ENCODE data around the gene MVK. TPM values are rescaled to one million over a fixed set of nuclear protein-coding genes. Genes with fewer than 3 reads are reported as not detected.

MVK gene
- total and polyA plus RNA-seq, 2 donors (not counting 1 experiment from before 2014, with no cell fraction given) = 18.8 to 22.1 TPM

- Histone ChIP-seq H3K79me2 (ENCODE audit: control insufficient read depth, insufficient read depth, low read length) (no peaks in the 10 kb centered on the region), H3K27ac (ENCODE audit: insufficient read depth, low read length) (no peak overlapping the region), H3K9ac (ENCODE audit: insufficient read depth, low read length) (no peak overlapping the region), H4K20me1 (ENCODE audit: control insufficient read depth, extremely low read depth, insufficient read depth, low read length) (no peaks in the 10 kb centered on the region), H2AFZ (ENCODE audit: low read length) (no peak overlapping the region), H3K36me3 (ENCODE audit: control insufficient read depth, insufficient read depth, low read length) (peaks cover 9% of the 10 kb centered on the region), H3K4me2 (ENCODE audit: extremely low read depth, insufficient read depth, low read length) (no peak overlapping the region), H3K4me1 (ENCODE audit: control insufficient read depth, extremely low read depth, insufficient read depth, low read length) (no peaks in the 10 kb centered on the region), H3K9me3 (ENCODE audit: control insufficient read depth, insufficient read depth, low read depth, low read length) (no peaks in the 10 kb centered on the region), H3K4me3 (replicated peaks in 1 of 4; ENCODE audit: control extremely low read depth in 1 of 4, insufficient read depth in 1 of 4, low read depth in 3 of 4, low read length in 4 of 4) (no peak overlapping the region), H3K27me3 (ENCODE audit: control insufficient read depth, insufficient read depth, low read length) (no peaks in the 10 kb centered on the region)
- DNase-seq (ENCODE audit: low read depth in 2 of 2) = no peak
- TF ChIP-seq CTCF (conservative IDR thresholded peaks at IDR 0.05 in 1 of 2, IDR thresholded peaks at IDR 0.05 in 1 of 2; ENCODE audit: low read depth in 1 of 2, low read length in 2 of 2) (no peak), EZH2 (IDR thresholded peaks at IDR 0.05; ENCODE audit: low read length, missing control alignments) (no peak)
Measured at GRCh38 chr12:109589691-109590245, 16.2 kb downstream of the MVK start.

GRCh38 chr12:109590566-109590965, 17.0 kb downstream of the MVK start:
- Histone ChIP-seq H3K36me3 (ENCODE audit: control insufficient read depth, insufficient read depth, low read length) (peaks cover 9% of the 10 kb centered on the region), H3K9me3 (ENCODE audit: control insufficient read depth, insufficient read depth, low read depth, low read length) (no peaks in the 10 kb centered on the region), H3K4me3 (replicated peaks in 1 of 4; ENCODE audit: control extremely low read depth in 1 of 4, insufficient read depth in 1 of 4, low read depth in 3 of 4, low read length in 4 of 4) (no peak overlapping the region), H2AFZ (ENCODE audit: low read length) (no peak overlapping the region), H3K27ac (ENCODE audit: insufficient read depth, low read length) (no peak overlapping the region), H3K27me3 (ENCODE audit: control insufficient read depth, insufficient read depth, low read length) (no peaks in the 10 kb centered on the region), H3K79me2 (ENCODE audit: control insufficient read depth, insufficient read depth, low read length) (no peaks in the 10 kb centered on the region), H3K9ac (ENCODE audit: insufficient read depth, low read length) (no peak overlapping the region), H3K4me2 (ENCODE audit: extremely low read depth, insufficient read depth, low read length) (no peak overlapping the region), H3K4me1 (ENCODE audit: control insufficient read depth, extremely low read depth, insufficient read depth, low read length) (no peaks in the 10 kb centered on the region), H4K20me1 (ENCODE audit: control insufficient read depth, extremely low read depth, insufficient read depth, low read length) (no peaks in the 10 kb centered on the region)
- no peak for DNase-seq (ENCODE audit: low read depth in 2 of 2)
- TF ChIP-seq EZH2 (IDR thresholded peaks at IDR 0.05; ENCODE audit: low read length, missing control alignments) (no peak), CTCF (conservative IDR thresholded peaks at IDR 0.05 in 1 of 2, IDR thresholded peaks at IDR 0.05 in 1 of 2; ENCODE audit: low read depth in 1 of 2, low read length in 2 of 2) (no peak)

GRCh38 chr12:109591041-109591440, 17.4 kb downstream of the MVK start:
- Histone ChIP-seq H3K4me2 (ENCODE audit: extremely low read depth, insufficient read depth, low read length) (no peak overlapping the region), H3K27ac (ENCODE audit: insufficient read depth, low read length) (no peak overlapping the region), H3K4me1 (ENCODE audit: control insufficient read depth, extremely low read depth, insufficient read depth, low read length) (no peaks in the 10 kb centered on the region), H3K9me3 (ENCODE audit: control insufficient read depth, insufficient read depth, low read depth, low read length) (no peaks in the 10 kb centered on the region), H3K9ac (ENCODE audit: insufficient read depth, low read length) (no peak overlapping the region), H3K36me3 (ENCODE audit: control insufficient read depth, insufficient read depth, low read length) (peaks cover 9% of the 10 kb centered on the region), H3K79me2 (ENCODE audit: control insufficient read depth, insufficient read depth, low read length) (no peaks in the 10 kb centered on the region), H4K20me1 (ENCODE audit: control insufficient read depth, extremely low read depth, insufficient read depth, low read length) (no peaks in the 10 kb centered on the region), H3K27me3 (ENCODE audit: control insufficient read depth, insufficient read depth, low read length) (no peaks in the 10 kb centered on the region), H3K4me3 (replicated peaks in 1 of 4; ENCODE audit: control extremely low read depth in 1 of 4, insufficient read depth in 1 of 4, low read depth in 3 of 4, low read length in 4 of 4) (no peak overlapping the region), H2AFZ (ENCODE audit: low read length) (no peak overlapping the region)
- no peak for TF ChIP-seq EZH2 (IDR thresholded peaks at IDR 0.05; ENCODE audit: low read length, missing control alignments)
- no peak for TF ChIP-seq CTCF (conservative IDR thresholded peaks at IDR 0.05 in 1 of 2, IDR thresholded peaks at IDR 0.05 in 1 of 2; ENCODE audit: low read depth in 1 of 2, low read length in 2 of 2)
- DNase-seq (ENCODE audit: low read depth in 2 of 2) = no peak

All from fibroblast of lung (primary cell).